Activated CD4-positive, alpha-beta T cell treated with anti-CD3 and anti-CD28 coated beads, Interleukin-2, amount 10 ng/mL, durations not matched to agents 7 days and 5 days (primary cell): ENCODE results near the gene SEMA4C. TPM values are rescaled to one million over a fixed set of nuclear protein-coding genes. Genes with fewer than 3 reads are reported as not detected.
A peak's percentile ranks its signal among the peaks of the same experiment; 100 is the strongest.

Source experiments
- CTCF ChIA-PET: fragments of 350-600 bp; sonication (Branson Sonifier 250); formaldehyde crosslinking; loops from one replicate; lab custom pipeline; 2021; ENCODE audit warnings: antibody characterized with exemption; lab: Charles Lee
- POLR2A ChIA-PET: fragments of 350-600 bp; sonication (Branson Sonifier 250); formaldehyde crosslinking; loops from one replicate; lab custom pipeline; 2021; ENCODE audit warnings: antibody characterized with exemption; lab: Charles Lee
- DNase-seq: peaks from one replicate; pipeline ENCODE4 v3.0.0-alpha.2; 2020
- H3K27ac Mint-ChIP-seq: one replicate; pipeline ENCODE4 v1.8.0; 2021; ENCODE audit warnings: mild to moderate bottlenecking, moderate library complexity, mixed read lengths
- H3K27me3 Mint-ChIP-seq: one replicate; pipeline ENCODE4 v1.8.0; 2021; ENCODE audit warnings: mixed read lengths
- H3K36me3 Mint-ChIP-seq: one replicate; pipeline ENCODE4 v1.8.0; 2021; ENCODE audit warnings: low read depth, mixed read lengths
- H3K4me1 Mint-ChIP-seq: one replicate; pipeline ENCODE4 v1.8.0; 2021; ENCODE audit warnings: mixed read lengths
- H3K4me3 Mint-ChIP-seq: one replicate; pipeline ENCODE4 v1.8.0; 2021; ENCODE audit warnings: mild to moderate bottlenecking, moderate library complexity, mixed read lengths
- H3K9me3 Mint-ChIP-seq: one replicate; pipeline ENCODE4 v1.8.0; 2021; ENCODE audit warnings: mixed read lengths
- total RNA-seq, 2 experiments: library from RNA; stranded (reverse); gene quantifications; one replicate each; pipeline ENCODE4 v1.2.3, GENCODE V29; 2021

The SEMA4C gene
- 10 to 100 TPM; 25.5 to 35.4 TPM for total RNA-seq

GRCh38 chr2:96869822-96870625 lies at the start of gene SEMA4C:
Gene SEMA4C (minus strand): TSS chr2:96870080. CDS start chr2:96867886, 2,194 bp downstream.
- Mint-ChIP-seq H3K9me3 (no peaks in the 10 kb centered on the region), H3K27ac (peak within 1 kb of the TSS; percentile 90), H3K4me1 (peaks cover 45% of the 10 kb centered on the region), H3K27me3 (peaks cover 13% of the 10 kb centered on the region), H3K4me3 (peak within 1 kb of the TSS; percentile 81), H3K36me3 (peaks cover 14% of the 10 kb centered on the region)
- ChIA-PET CTCF (interaction anchor here (2.1 to 4.4 kb wide), 2 partner anchors 12 to 13 kb away, joined by 15 to 39 read pairs; partner anchors contain the start of gene ANKRD39), POLR2A (no interaction called here)
- DNase-seq: peak; percentile 60

GRCh38 chr2:96918754-96919550 lies 49.1 kb upstream of the SEMA4C start:
- no peak for DNase-seq
- peaks cover 28% of the 10 kb centered on the region for H3K36me3 Mint-ChIP-seq
- H3K4me3 Mint-ChIP-seq: no peak overlapping the region
- H3K27ac Mint-ChIP-seq: no peak overlapping the region
- no peaks in the 10 kb centered on the region for H3K27me3 Mint-ChIP-seq
- ChIA-PET CTCF (no interaction called here), POLR2A (no interaction called here)
- H3K9me3 Mint-ChIP-seq: peaks cover 29% of the 10 kb centered on the region
- H3K4me1 Mint-ChIP-seq: peaks cover 46% of the 10 kb centered on the region

- ChIA-PET CTCF (interaction anchor here (1.1 to 1.3 kb wide), 2 partner anchors 12 to 28 kb away, joined by 3 read pairs; no protein-coding TSS in a partner anchor), POLR2A (no interaction called here)
- H3K27ac Mint-ChIP-seq: no peak overlapping the region
- DNase-seq: no peak
- H3K4me1 Mint-ChIP-seq: peaks cover 51% of the 10 kb centered on the region
- peaks cover 31% of the 10 kb centered on the region for H3K9me3 Mint-ChIP-seq
- no peaks in the 10 kb centered on the region for H3K27me3 Mint-ChIP-seq
- no peak overlapping the region for H3K4me3 Mint-ChIP-seq
- H3K36me3 Mint-ChIP-seq: peaks cover 30% of the 10 kb centered on the region
Measured at GRCh38 chr2:96918092-96918753, 48.3 kb upstream of the SEMA4C start.

- ChIA-PET CTCF (interaction anchor here (0.7 to 1.3 kb wide), 4 partner anchors 14 to 103 kb away, joined by 3 to 4 read pairs (median 3); no protein-coding TSS in a partner anchor), POLR2A (no interaction called here)
- H3K4me3 Mint-ChIP-seq: no peak overlapping the region
- H3K27ac Mint-ChIP-seq: no peak overlapping the region
- no peak for DNase-seq
- peaks cover 55% of the 10 kb centered on the region for H3K4me1 Mint-ChIP-seq
- H3K9me3 Mint-ChIP-seq: peaks cover 31% of the 10 kb centered on the region
- H3K27me3 Mint-ChIP-seq: no peaks in the 10 kb centered on the region
- H3K36me3 Mint-ChIP-seq: peaks cover 30% of the 10 kb centered on the region
Measured at GRCh38 chr2:96916646-96917543, 47.0 kb upstream of the SEMA4C start.

- Mint-ChIP-seq H3K27ac (no peak overlapping the region), H3K4me3 (no peak overlapping the region), H3K27me3 (no peaks in the 10 kb centered on the region), H3K36me3 (peaks cover 30% of the 10 kb centered on the region), H3K9me3 (peaks cover 31% of the 10 kb centered on the region), H3K4me1 (peaks cover 56% of the 10 kb centered on the region)
- POLR2A ChIA-PET: no interaction called here
- DNase-seq: no peak
- CTCF ChIA-PET: interaction anchor here (1.3 kb wide), 1 partner anchor 52 kb away, joined by 4 read pairs; no protein-coding TSS in a partner anchor
Measured at GRCh38 chr2:96916156-96916630, 46.3 kb upstream of the SEMA4C start.

- peaks cover 31% of the 10 kb centered on the region for H3K9me3 Mint-ChIP-seq
Measured at GRCh38 chr2:96914332-96914731, 44.5 kb upstream of the SEMA4C start.

GRCh38 chr2:96913398-96914202 lies 43.7 kb upstream of the SEMA4C start:
- H3K27ac Mint-ChIP-seq: peak overlapping the region; percentile 98
- H3K4me1 Mint-ChIP-seq: peaks cover 60% of the 10 kb centered on the region
- CTCF ChIA-PET: interaction anchor here (1.3 to 1.7 kb wide), 3 partner anchors 12 to 26 kb away, joined by 3 to 6 read pairs (median 5); no protein-coding TSS in a partner anchor

More at GRCh38 chr2:96914332-96914731, 44.5 kb upstream of the SEMA4C start:
- H3K27ac Mint-ChIP-seq: peak overlapping the region; percentile 98
- H3K27me3 Mint-ChIP-seq: peaks cover 4% of the 10 kb centered on the region
- DNase-seq: no peak
- H3K4me1 Mint-ChIP-seq: peaks cover 59% of the 10 kb centered on the region
- ChIA-PET CTCF (no interaction called here), POLR2A (no interaction called here)
- peaks cover 30% of the 10 kb centered on the region for H3K36me3 Mint-ChIP-seq
- H3K4me3 Mint-ChIP-seq: peak overlapping the region; percentile 71

GRCh38 chr2:96913117-96913397 lies 43.2 kb upstream of the SEMA4C start:
- peak overlapping the region; percentile 98 for H3K27ac Mint-ChIP-seq
- H3K9me3 Mint-ChIP-seq: peaks cover 25% of the 10 kb centered on the region
- peaks cover 57% of the 10 kb centered on the region for H3K4me1 Mint-ChIP-seq
- ChIA-PET POLR2A (no interaction called here), CTCF (interaction anchor here (0.5 to 1.7 kb wide), 7 partner anchors 12 to 55 kb away, joined by 3 to 7 read pairs (median 5); partner anchors contain the start of gene ANKRD39)
- DNase-seq: no peak
- H3K27me3 Mint-ChIP-seq: peaks cover 4% of the 10 kb centered on the region
- peak overlapping the region; percentile 71 for H3K4me3 Mint-ChIP-seq
- peaks cover 28% of the 10 kb centered on the region for H3K36me3 Mint-ChIP-seq

More at GRCh38 chr2:96913398-96914202, 43.7 kb upstream of the SEMA4C start:
- peaks cover 4% of the 10 kb centered on the region for H3K27me3 Mint-ChIP-seq
- peaks cover 29% of the 10 kb centered on the region for H3K36me3 Mint-ChIP-seq
- peaks cover 30% of the 10 kb centered on the region for H3K9me3 Mint-ChIP-seq
- peak; percentile 83 for DNase-seq
- peak overlapping the region; percentile 71 for H3K4me3 Mint-ChIP-seq
- POLR2A ChIA-PET: no interaction called here

- Mint-ChIP-seq H3K4me1 (peaks cover 57% of the 10 kb centered on the region), H3K4me3 (peak overlapping the region; percentile 71), H3K27me3 (peaks cover 4% of the 10 kb centered on the region), H3K27ac (peak overlapping the region; percentile 98), H3K9me3 (peaks cover 20% of the 10 kb centered on the region), H3K36me3 (peaks cover 26% of the 10 kb centered on the region)
- ChIA-PET CTCF (interaction anchor here (0.5 to 1.7 kb wide), 9 partner anchors 13 to 84 kb away, joined by 3 to 7 read pairs (median 4); partner anchors contain the start of gene ANKRD39), POLR2A (interaction anchor here (0.6 kb wide), 1 partner anchor 218 kb away, joined by 3 read pairs; no protein-coding TSS in a partner anchor)
- DNase-seq: no peak
Measured at GRCh38 chr2:96912346-96913116, 42.7 kb upstream of the SEMA4C start.

- H3K27ac Mint-ChIP-seq: peak overlapping the region; percentile 31
- CTCF ChIA-PET: interaction anchor here (1.0 kb wide), 1 partner anchor 52 kb away, joined by 3 read pairs; the partner anchor contains the start of gene ANKRD39
Measured at GRCh38 chr2:96909611-96910021, 39.7 kb upstream of the SEMA4C start.

More at GRCh38 chr2:96909611-96910021, 39.7 kb upstream of the SEMA4C start:
- no peak overlapping the region for H3K4me3 Mint-ChIP-seq
- POLR2A ChIA-PET: no interaction called here
- H3K36me3 Mint-ChIP-seq: peaks cover 7% of the 10 kb centered on the region
- no peak for DNase-seq
- peaks cover 4% of the 10 kb centered on the region for H3K27me3 Mint-ChIP-seq
- peaks cover 42% of the 10 kb centered on the region for H3K4me1 Mint-ChIP-seq
- H3K9me3 Mint-ChIP-seq: peaks cover 3% of the 10 kb centered on the region
